Measurements from ENCODE around the gene ZNF629.

- TF ChIP-seq CTCF (IDR thresholded peaks at IDR 0.05; ENCODE audit: poor library complexity) (no peak), EZH2 (IDR thresholded peaks at IDR 0.05; ENCODE audit: borderline replicate concordance) (no peak), EZH2phosphoT487 (IDR thresholded peaks at IDR 0.05; ENCODE audit: low read depth, severe bottlenecking, unreplicated experiment) (no peak)
Measured at GRCh38 chr16:30829130-30830071, 42.4 kb upstream of the ZNF629 start.
